ENCODE measurements around the gene GNB2.
"Not testable (repeated sequence)": the region's sequence is repeated elsewhere in the genome, so short reads cannot be mapped to it uniquely, and the experiment has no call there.

The GNB2 gene

DNA sequence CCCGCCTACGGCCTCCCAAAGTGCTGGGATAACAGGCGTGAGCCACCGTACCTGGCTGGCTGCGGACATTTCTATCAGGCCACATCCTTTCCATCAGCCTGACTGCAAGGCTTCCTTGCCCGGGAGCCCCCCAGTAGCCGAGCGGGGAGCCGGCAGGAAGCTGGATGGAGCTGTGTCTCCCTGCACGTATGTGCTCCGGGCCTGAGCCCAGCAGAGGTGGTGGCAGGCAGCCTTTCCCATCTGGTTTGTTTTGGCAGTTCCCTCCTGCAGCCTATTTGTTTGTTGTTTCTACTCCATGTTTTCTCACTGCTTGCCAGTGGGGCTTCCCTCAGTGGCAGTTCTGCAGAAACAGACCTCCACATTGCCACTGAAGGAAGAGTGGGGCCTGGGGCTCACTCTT is 37.8 kb downstream of the GNB2 start:
- peaks cover 6% of the 10 kb centered on the region for H3K4me1 ChIP-seq (ENCODE audit: low read depth, poor library complexity, severe bottlenecking)
- peaks cover 13% of the 10 kb centered on the region for H3K79me2 ChIP-seq (ENCODE audit: insufficient read depth, low read depth)
- H2AFZ ChIP-seq (ENCODE audit: low read depth): no peak overlapping the region
- H3K4me3 ChIP-seq (IDR thresholded peaks at IDR 0.05; ENCODE audit: insufficient read depth, low read depth, low read length): no peak overlapping the region
- no peaks in the 10 kb centered on the region for H4K20me1 ChIP-seq (ENCODE audit: insufficient read depth)
- H3K27me3 ChIP-seq (ENCODE audit: insufficient read depth, low read depth): peaks cover 8% of the 10 kb centered on the region; the same call in 1 of the 2 replicates
- no peak overlapping the region for H3K9ac ChIP-seq
- peaks cover 2% of the 10 kb centered on the region; the same call in 1 of the 2 replicates for H3K36me3 ChIP-seq (ENCODE audit: insufficient read depth)
- H3K27ac ChIP-seq: no peak overlapping the region
- H3K4me2 ChIP-seq: no peak overlapping the region
- TF ChIP-seq, protein P1, sequence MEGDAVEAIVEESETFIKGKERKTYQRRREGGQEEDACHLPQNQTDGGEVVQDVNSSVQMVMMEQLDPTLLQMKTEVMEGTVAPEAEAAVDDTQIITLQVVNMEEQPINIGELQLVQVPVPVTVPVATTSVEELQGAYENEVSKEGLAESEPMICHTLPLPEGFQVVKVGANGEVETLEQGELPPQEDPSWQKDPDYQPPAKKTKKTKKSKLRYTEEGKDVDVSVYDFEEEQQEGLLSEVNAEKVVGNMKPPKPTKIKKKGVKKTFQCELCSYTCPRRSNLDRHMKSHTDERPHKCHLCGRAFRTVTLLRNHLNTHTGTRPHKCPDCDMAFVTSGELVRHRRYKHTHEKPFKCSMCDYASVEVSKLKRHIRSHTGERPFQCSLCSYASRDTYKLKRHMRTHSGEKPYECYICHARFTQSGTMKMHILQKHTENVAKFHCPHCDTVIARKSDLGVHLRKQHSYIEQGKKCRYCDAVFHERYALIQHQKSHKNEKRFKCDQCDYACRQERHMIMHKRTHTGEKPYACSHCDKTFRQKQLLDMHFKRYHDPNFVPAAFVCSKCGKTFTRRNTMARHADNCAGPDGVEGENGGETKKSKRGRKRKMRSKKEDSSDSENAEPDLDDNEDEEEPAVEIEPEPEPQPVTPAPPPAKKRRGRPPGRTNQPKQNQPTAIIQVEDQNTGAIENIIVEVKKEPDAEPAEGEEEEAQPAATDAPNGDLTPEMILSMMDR (conservative IDR thresholded peaks at IDR 0.05; ENCODE audit: low read depth, low read length): no peak

DNA sequence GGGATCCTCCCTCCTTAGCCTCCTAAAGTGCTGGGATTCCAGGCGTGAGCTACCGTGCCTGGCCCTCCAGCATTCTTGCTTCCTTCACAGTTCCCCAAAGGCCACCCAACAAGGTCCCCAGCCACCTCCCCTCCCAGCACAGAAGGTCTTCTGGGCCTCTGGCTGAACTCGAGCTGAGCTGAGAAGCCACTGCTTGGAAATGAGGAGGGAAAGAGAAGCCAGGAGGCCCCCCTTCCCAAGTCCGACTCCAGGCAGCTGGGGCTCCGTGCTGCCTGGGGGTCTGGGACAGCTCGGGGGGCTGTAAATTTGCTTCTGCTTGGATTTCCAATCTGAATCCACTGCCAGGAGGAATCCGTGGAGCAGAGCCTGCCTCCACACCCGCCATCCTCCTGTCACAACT is 41.2 kb downstream of the GNB2 start:
- TF ChIP-seq, protein P1 (conservative IDR thresholded peaks at IDR 0.05; ENCODE audit: low read depth, low read length): no peak
- H3K79me2 ChIP-seq (ENCODE audit: insufficient read depth, low read depth): no peaks in the 10 kb centered on the region
- H3K4me1 ChIP-seq (ENCODE audit: low read depth, poor library complexity, severe bottlenecking): no peaks in the 10 kb centered on the region
- H3K4me3 ChIP-seq (IDR thresholded peaks at IDR 0.05; ENCODE audit: insufficient read depth, low read depth, low read length): no peak overlapping the region
- H2AFZ ChIP-seq (ENCODE audit: low read depth): no peak overlapping the region
- H4K20me1 ChIP-seq (ENCODE audit: insufficient read depth): no peaks in the 10 kb centered on the region
- H3K27ac ChIP-seq: no peak overlapping the region
- H3K36me3 ChIP-seq (ENCODE audit: insufficient read depth): no peaks in the 10 kb centered on the region
- no peak overlapping the region for H3K9ac ChIP-seq
- H3K4me2 ChIP-seq: no peak overlapping the region
- peaks cover 27% of the 10 kb centered on the region for H3K27me3 ChIP-seq (ENCODE audit: insufficient read depth, low read depth)

DNA sequence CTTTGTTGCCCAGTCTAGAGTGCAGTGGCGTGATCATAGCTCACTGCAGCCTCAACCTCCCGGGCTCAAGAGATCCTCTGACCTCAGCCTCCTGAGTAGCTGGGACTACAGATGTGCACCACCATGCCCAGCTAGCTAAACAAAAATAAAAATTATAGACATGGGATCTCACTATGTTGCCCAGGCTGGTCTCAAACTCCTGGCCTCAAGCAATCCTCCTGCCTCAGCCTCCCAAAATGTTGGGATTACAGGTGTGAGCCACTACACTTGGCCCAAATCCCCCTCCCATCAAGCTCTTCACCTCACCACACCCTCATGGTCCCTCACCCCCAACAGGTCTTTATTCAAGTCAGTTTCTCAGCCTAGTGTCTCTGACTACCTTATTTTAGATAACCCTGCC is 43.5 kb downstream of the GNB2 start:
- H3K36me3 ChIP-seq (ENCODE audit: insufficient read depth); H3K9ac ChIP-seq; H3K79me2 ChIP-seq (ENCODE audit: insufficient read depth, low read depth); H3K27ac ChIP-seq; H3K4me1 ChIP-seq (ENCODE audit: low read depth, poor library complexity, severe bottlenecking); H4K20me1 ChIP-seq (ENCODE audit: insufficient read depth); H3K4me3 ChIP-seq (IDR thresholded peaks at IDR 0.05; ENCODE audit: insufficient read depth, low read depth, low read length); H3K4me2 ChIP-seq; H2AFZ ChIP-seq (ENCODE audit: low read depth): not testable (repeated sequence)
- H3K27me3 ChIP-seq (ENCODE audit: insufficient read depth, low read depth): peaks cover 42% of the 10 kb centered on the region

DNA sequence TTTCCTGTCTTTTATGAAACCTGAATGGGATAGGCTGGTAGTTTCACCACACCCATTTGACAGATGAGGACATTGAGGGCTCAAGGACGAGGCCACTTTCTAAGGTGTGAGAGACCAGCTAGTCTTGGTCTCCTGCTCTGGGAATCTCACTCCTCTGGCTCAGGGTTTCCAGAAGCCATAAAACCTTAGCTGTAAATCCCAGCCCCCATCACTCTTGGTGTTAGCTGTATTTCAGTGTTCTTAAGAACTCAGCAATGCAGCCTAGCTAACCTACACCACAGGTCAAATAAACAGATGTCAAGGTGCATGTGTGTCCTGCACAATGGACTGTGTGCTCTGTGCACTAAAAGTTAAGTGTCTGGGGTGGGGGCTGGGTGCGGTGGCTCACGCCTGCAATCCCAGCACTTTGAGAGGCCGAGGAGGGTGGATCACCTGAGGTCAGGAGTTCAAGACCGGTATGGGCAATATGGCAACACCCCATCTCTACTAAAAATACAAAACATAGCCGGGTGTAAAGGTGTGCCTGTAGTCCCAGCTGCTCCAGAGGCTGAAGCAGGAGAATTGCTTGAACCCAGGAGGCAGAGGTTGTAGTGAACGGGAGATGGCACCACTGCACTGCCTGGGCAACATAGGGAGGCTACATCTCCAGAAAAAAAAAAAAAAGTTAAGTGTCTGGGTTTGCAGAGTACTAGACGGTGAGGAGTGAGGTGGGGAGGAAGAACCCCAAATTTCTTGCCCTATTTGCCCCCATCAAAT is 46.2 kb downstream of the GNB2 start:
- Histone ChIP-seq H4K20me1 (ENCODE audit: insufficient read depth) (no peaks in the 10 kb centered on the region), H3K4me3 (IDR thresholded peaks at IDR 0.05; ENCODE audit: insufficient read depth, low read depth, low read length) (no peak overlapping the region), H3K79me2 (ENCODE audit: insufficient read depth, low read depth) (no peaks in the 10 kb centered on the region), H3K27ac (no peak overlapping the region), H3K4me2 (no peak overlapping the region), H3K36me3 (ENCODE audit: insufficient read depth) (no peaks in the 10 kb centered on the region), H2AFZ (ENCODE audit: low read depth) (no peak overlapping the region), H3K27me3 (ENCODE audit: insufficient read depth, low read depth) (peaks cover 69% of the 10 kb centered on the region), H3K4me1 (ENCODE audit: low read depth, poor library complexity, severe bottlenecking) (no peaks in the 10 kb centered on the region), H3K9ac (no peak overlapping the region)
- TF ChIP-seq, protein P1 (conservative IDR thresholded peaks at IDR 0.05; ENCODE audit: low read depth, low read length): no peak

DNA sequence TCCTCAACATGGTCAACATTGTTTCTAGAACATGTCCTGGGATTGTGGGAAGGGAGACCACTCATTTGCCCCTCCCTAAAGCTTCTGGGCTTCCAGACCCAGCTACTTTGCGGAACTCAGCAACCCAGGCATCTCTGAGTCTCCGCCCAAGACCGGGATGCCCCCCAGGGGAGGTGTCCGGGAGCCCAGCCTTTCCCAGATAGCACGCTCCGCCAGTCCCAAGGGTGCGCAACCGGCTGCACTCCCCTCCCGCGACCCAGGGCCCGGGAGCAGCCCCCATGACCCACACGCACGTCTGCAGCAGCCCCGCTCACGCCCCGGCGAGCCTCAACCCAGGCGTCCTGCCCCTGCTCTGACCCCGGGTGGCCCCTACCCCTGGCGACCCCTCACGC is 46.7 kb downstream of the GNB2 start, which contains the start of gene EPO:
EPO (plus strand) TSS at position 190 of the 392 bp plus-strand sequence. CDS start 513 bp downstream, outside the sequence.
- Histone ChIP-seq H3K36me3 (ENCODE audit: insufficient read depth) (no peaks in the 10 kb centered on the region), H2AFZ (ENCODE audit: low read depth) (no peak within 1 kb of the TSS), H3K9ac (no peak within 1 kb of the TSS), H3K4me3 (IDR thresholded peaks at IDR 0.05; ENCODE audit: insufficient read depth, low read depth, low read length) (no peak within 1 kb of the TSS), H4K20me1 (ENCODE audit: insufficient read depth) (no peaks in the 10 kb centered on the region), H3K4me1 (ENCODE audit: low read depth, poor library complexity, severe bottlenecking) (no peaks in the 10 kb centered on the region), H3K27ac (no peak within 1 kb of the TSS), H3K4me2 (no peak within 1 kb of the TSS), H3K27me3 (ENCODE audit: insufficient read depth, low read depth) (peaks cover 73% of the 10 kb centered on the region), H3K79me2 (ENCODE audit: insufficient read depth, low read depth) (no peaks in the 10 kb centered on the region)
- TF ChIP-seq, protein P1 (conservative IDR thresholded peaks at IDR 0.05; ENCODE audit: low read depth, low read length): no peak

All from KMS-11 (cell line).